Testis (tissue), 2 donors: ENCODE data around the gene RAB4B.

Source experiments
- CTCF ChIP-seq, 3 experiments: fragments of 450-650 bp in 2 of 3; fragments of 200-600 bp in 1 of 3; sonication (generic) in 1 of 3; IDR thresholded peaks; one replicate each; pipeline ENCODE4 v1.5.1; 2016 to 2019; ENCODE audit warnings: antibody characterized with exemption in 3 of 3, mild to moderate bottlenecking in 2 of 3, moderate library complexity in 1 of 3
- POLR2A ChIP-seq: fragments of 450-650 bp; IDR thresholded peaks from one replicate; pipeline ENCODE4 v1.6.1; 2017; ENCODE audit warnings: antibody characterized with exemption, mild to moderate bottlenecking, moderate library complexity

- TF ChIP-seq CTCF (IDR thresholded peaks at IDR 0.05): no peak
- no peak for TF ChIP-seq POLR2A
Observed at GRCh38 chr19:40744554-40745401, 33.3 kb upstream of the RAB4B start.
